Thyroid gland (tissue), 4 donors: ENCODE results near the gene BCL2L11.

Source experiments
- CTCF ChIP-seq, 6 experiments: fragments of 200-600 bp in 3 of 6; fragments of 450-650 bp in 3 of 6; sonication (generic) in 3 of 6; IDR thresholded peaks; one replicate each; pipeline ENCODE4 v1.5.1; 2016 to 2019; ENCODE audit warnings: antibody characterized with exemption in 6 of 6, mild to moderate bottlenecking in 2 of 6, inconsistent platforms in 1 of 6, moderate library complexity in 1 of 6
- POLR2A ChIP-seq, 2 donors: fragments of 450-650 bp; IDR thresholded peaks; one replicate each; pipeline ENCODE4 v1.6.1; 2017; ENCODE audit warnings: antibody characterized with exemption in 2 of 2, mild to moderate bottlenecking in 2 of 2, moderate library complexity in 1 of 2

- TF ChIP-seq CTCF (IDR thresholded peaks at IDR 0.05) (no peak), POLR2A (IDR thresholded peaks at IDR 0.05) (no peak)
Observed at GRCh38 chr2:111155610-111156009, 34.9 kb downstream of the BCL2L11 start.
